Measurements from ENCODE around the gene FBXO45. TPM values are rescaled to one million over a fixed set of nuclear protein-coding genes. Genes with fewer than 3 reads are reported as not detected.
A peak's percentile ranks its signal among the peaks of the same experiment; 100 is the strongest.

Gene FBXO45
- total and polyA plus RNA-seq, 2 of the 13 experiments (the other 11 are each of a cell fraction or from before 2014, with no cell fraction given): 7.0 to 12.1 TPM

- intact Hi-C loops (cut with micrococcal nuclease; ENCODE audit: unreplicated experiment) (no loop called here), in situ Hi-C loops (cut with HindIII; ENCODE audit: extremely low pct_ligation_motif_present, low pct_unique_long_range_greater_than_20kb) (no loop called here)
- Histone ChIP-seq H3K9me3 (ENCODE audit: low read length) (no peaks in the 10 kb centered on the region), H3K9ac (ENCODE audit: insufficient read depth, low read depth, low read length) (no peak overlapping the region), H3K27me3 (ENCODE audit: control insufficient read depth in 1 of 2, insufficient read depth in 2 of 2, low read length in 2 of 2) (peaks cover 2 to 25% of the 10 kb centered on the region in 2 experiments; a peak in 4 of 5 replicates), H3K36me3 (replicated peaks in 1 of 2; ENCODE audit: control insufficient read depth in 1 of 2, insufficient read depth in 2 of 2, low read length in 2 of 2) (no peaks in the 10 kb centered on the region), H3K4me2 (ENCODE audit: low read depth, low read length) (no peak overlapping the region; the same call in 1 of the 2 replicates), H3K79me2 (ENCODE audit: insufficient read depth, low read length) (no peaks in the 10 kb centered on the region), H3K4me3 (replicated peaks in 1 of 3; ENCODE audit: insufficient read depth in 1 of 3, low read depth in 2 of 3, low read length in 3 of 3) (no peak overlapping the region), H3K4me1 (ENCODE audit: insufficient read depth, low read length) (peaks cover 27% of the 10 kb centered on the region), H3K27ac (ENCODE audit: extremely low read length, insufficient read depth, low read length) (no peak overlapping the region), H4K20me1 (ENCODE audit: insufficient read depth, low read length) (no peaks in the 10 kb centered on the region), H2AFZ (ENCODE audit: low read length) (no peak overlapping the region)
- TF ChIP-seq DBP (CRISPR knock-in tag; IDR thresholded peaks at IDR 0.05; ENCODE audit: not compliant biosample characterization) (no peak), FUBP1 (CRISPR knock-in tag; IDR thresholded peaks at IDR 0.05; ENCODE audit: borderline replicate concordance) (no peak), SRSF1 (optimal IDR thresholded peaks at IDR 0.05; ENCODE audit: low read depth, low read length) (no peak), ZNF3 (CRISPR knock-in tag; IDR thresholded peaks at IDR 0.05) (no peak), KLF9 (CRISPR knock-in tag; IDR thresholded peaks at IDR 0.05; ENCODE audit: low read depth) (no peak), HDAC1 (CRISPR knock-in tag; IDR thresholded peaks at IDR 0.05) (no peak), MYC (CRISPR knock-in tag; IDR thresholded peaks at IDR 0.05; ENCODE audit: borderline replicate concordance) (no peak), ZFP41 (CRISPR knock-in tag; IDR thresholded peaks at IDR 0.05; ENCODE audit: borderline replicate concordance) (no peak), GPBP1L1 (CRISPR knock-in tag; IDR thresholded peaks at IDR 0.05) (no peak), ZNF75D (CRISPR knock-in tag; IDR thresholded peaks at IDR 0.05; ENCODE audit: borderline replicate concordance) (no peak), DDIT3 (CRISPR knock-in tag; IDR thresholded peaks at IDR 0.05) (no peak), ZNF780A (CRISPR knock-in tag; IDR thresholded peaks at IDR 0.05) (no peak), TEAD2 (CRISPR knock-in tag; IDR thresholded peaks at IDR 0.05) (no peak), SMAD9 (CRISPR knock-in tag; IDR thresholded peaks at IDR 0.05) (no peak), TFDP2 (CRISPR knock-in tag; IDR thresholded peaks at IDR 0.05) (no peak), HOXD1 (CRISPR knock-in tag; IDR thresholded peaks at IDR 0.05) (no peak), ZNF180 (CRISPR knock-in tag; IDR thresholded peaks at IDR 0.05; ENCODE audit: borderline replicate concordance, low read depth) (no peak)
- POLR2A ChIA-PET: no interaction called here
- DNase-seq (ENCODE audit: low spot score): no peak
- ATAC-seq: peak; percentile 25; the same call in 2 of the 3 replicates
- BruUV-seq (replicated peaks): no TSS peak
- CTCF ChIA-PET (ENCODE audit: low intra/inter-chr PET ratio, low total read pairs): no interaction called here
- no peak for FAIRE-seq
- 12% methylated on average over 13 of the region's 13 CpGs for WGBS (ENCODE audit: low lambda C conversion rate)
These were observed 36.1 kb downstream of the FBXO45 start for GRCh38 chr3:196604548-196604947.
